GM18861 (cell line): ENCODE measurements around the gene CLC.
"Not testable (repeated sequence)": the region's sequence is repeated elsewhere in the genome, so short reads cannot be mapped to it uniquely, and the experiment has no call there.

Experiments used
- ATAC-seq: cut with Tn5 transposase; IDR thresholded peaks from one replicate; pipeline ENCODE4 v1.9.1; 2021; ENCODE audit not compliant: unreplicated experiment

Gene CLC

DNA sequence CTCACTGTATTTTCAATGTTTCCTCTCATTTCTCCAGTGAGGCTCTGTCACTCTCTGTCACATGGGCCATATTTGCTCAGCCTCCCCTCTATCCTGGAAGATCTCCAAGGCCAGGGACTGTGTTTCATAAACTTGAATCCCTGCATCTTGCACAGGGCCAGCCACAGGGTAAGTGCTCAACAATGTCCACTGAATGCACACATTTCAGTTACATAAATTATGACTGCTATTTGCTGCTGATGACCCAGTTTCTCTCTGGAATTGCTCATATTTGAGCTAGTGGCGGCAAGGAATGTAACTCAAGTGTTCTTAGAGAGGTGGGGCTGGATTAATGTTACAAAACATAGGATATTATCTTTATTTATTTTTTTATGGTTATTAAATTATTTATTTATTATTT, 6.1 kb downstream of the CLC start:
- no peak for ATAC-seq

DNA sequence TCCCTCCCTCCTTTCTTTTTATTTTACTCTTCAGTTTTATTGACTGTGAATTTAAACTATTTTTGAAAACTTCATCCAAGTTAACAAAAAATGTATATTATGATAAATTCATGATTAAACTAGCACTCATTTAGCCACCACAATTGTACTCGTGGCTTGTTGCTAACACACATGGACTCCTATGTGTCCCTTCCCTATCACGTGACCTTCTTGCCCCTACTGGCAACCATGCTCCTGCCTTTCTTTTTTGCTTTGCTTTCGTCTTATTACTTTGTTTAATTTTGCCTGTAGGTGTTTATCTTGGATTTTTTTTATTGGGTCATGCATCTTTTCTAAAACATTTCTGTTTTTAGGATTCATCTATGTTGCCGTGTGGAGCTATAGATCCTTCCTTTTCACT, 8.2 kb downstream of the CLC start:
- no peak for ATAC-seq

- ATAC-seq = no peak
These were observed 9.8 kb downstream of the CLC start for GRCh38 chr19:39728040-39728439.

GRCh38 chr19:39727070-39727800, 10.6 kb downstream of the CLC start:
- ATAC-seq = no peak

DNA sequence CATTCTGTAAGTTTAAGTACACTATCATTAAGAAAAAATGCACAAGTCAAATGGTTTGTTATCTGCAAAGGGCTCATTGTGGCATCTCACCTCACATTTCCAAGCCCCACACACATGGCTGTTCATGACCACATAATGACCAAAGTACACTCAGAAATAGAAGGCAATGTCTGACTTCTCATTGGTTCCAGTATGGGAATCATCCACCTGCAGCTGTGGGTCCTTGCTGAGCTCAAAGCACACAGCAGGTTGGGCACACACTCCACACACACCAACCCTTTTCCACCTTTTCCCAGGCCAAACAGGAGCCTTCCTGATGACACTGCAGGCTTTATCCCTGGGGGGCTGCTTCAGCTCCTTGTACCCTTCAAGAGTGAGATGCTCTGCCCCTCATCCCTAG, 11.8 kb downstream of the CLC start:
- ATAC-seq = no peak

DNA sequence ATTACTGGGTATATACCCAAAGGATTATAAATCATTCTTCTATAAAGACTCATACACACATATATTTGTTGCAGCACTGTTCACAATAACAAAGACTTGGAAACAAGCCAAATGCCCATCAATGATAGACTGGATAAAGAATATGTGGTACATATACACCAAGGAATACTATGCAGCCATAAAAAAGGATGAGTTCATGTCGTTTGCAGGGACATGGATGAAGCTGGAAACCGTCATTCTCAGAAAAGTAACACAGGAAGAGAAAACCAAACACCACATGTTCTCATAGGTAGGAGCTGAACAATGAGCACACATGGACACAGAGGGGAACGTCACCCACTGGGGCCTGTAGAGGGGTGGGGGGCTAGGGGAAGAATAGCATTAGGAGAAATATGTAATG, 17.7 kb downstream of the CLC start:
- not testable (repeated sequence) for ATAC-seq

- no peak for ATAC-seq
These were observed 27.4 kb downstream of the CLC start for GRCh38 chr19:39710333-39710890.

- ATAC-seq = no peak
These were observed 28.6 kb downstream of the CLC start for GRCh38 chr19:39709026-39709872.

DNA sequence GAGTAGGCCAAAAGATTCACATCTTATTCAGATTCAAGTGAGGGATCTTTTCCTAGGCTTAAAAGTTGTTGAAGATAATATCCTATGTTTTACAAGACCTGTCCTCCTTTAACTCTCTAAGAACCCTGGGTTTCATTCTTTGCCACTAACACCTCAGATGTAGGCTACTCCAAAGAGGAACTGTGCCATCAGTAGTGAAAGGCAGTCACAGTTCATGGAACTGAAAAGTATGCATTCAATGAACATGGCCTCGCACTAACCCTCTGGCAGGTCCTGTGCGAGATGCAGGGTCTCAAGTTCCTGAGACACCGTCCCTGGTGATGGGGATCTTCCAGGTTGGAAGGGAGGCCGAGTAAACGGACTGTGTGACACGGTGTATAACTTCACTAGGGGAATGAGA, 29.2 kb downstream of the CLC start:
- no peak for ATAC-seq

- no peak for ATAC-seq
These were observed 32.1 kb downstream of the CLC start for GRCh38 chr19:39705578-39706188.

GRCh38 chr19:39704181-39705044, 33.4 kb downstream of the CLC start, which contains the start of gene LGALS14:
LGALS14 (plus strand) TSS chr19:39704481; CDS start chr19:39704529, 48 bp downstream.
- ATAC-seq = no peak

- ATAC-seq = no peak
These were observed 36.5 kb downstream of the CLC start for GRCh38 chr19:39701291-39701690.

DNA sequence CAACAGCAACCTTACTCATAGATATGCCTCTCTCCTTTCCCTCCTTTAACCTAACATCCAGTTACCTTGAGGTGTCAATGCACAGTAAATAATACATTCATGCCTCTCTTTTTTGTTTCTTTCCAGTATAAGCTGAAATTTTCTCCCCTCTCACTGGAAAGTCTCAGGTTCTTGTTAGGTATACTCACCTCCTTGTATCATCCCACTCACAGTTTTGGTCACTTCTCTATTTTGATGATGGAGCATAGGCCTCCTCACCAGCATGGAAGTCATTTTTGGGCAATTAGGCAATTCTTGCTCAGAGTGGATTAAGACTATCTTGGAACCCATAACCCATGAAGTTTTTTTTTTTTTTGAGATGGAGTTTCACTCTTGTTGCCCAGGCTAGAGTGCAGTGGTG, 39.3 kb downstream of the CLC start:
- ATAC-seq = no peak

- ATAC-seq = no peak
These were observed 41.4 kb downstream of the CLC start for GRCh38 chr19:39696387-39696786.

GRCh38 chr19:39695759-39696158, 42.1 kb downstream of the CLC start:
- ATAC-seq = no peak

DNA sequence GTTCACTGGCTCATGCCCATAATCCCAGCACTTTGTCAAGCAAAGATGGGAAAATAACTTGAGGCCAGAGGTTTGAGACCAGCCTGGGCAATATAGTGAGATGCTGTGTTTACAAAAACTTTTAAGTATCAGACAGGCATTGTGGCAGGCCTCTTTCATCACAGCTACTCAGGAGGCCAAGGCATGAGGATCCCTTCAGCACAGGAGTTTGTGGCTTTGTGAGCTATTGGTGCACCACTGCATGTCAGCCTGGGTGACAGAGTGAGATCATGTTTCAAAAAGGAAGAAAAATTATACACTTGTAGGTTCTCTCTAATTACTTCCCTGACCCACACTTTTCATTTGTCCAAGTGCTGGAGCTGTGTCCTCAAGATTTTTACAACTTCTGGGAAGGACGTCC, 45.0 kb downstream of the CLC start:
- no peak for ATAC-seq

DNA sequence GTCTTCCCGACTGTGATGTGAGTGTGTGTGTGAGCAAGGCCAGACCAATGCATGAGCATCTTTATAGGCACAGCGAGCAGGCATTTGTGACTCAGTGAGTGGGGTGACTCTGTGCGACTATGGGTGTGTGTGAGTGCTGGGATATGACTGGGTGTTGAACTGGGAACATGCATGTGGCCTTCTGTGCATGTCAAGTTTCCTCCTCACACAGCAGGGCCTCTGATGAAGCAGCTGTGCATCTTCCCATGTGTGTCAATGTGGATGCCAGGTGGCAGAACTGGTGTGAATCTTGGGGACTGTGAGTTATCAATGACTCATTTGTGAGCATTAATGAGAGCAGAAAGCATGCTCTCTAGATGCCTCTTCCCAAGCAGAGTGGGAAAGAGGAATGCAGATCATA, 45.7 kb downstream of the CLC start:
- ATAC-seq = no peak

- ATAC-seq = not testable (repeated sequence)
These were observed 49.2 kb downstream of the CLC start for GRCh38 chr19:39688637-39689036.

DNA sequence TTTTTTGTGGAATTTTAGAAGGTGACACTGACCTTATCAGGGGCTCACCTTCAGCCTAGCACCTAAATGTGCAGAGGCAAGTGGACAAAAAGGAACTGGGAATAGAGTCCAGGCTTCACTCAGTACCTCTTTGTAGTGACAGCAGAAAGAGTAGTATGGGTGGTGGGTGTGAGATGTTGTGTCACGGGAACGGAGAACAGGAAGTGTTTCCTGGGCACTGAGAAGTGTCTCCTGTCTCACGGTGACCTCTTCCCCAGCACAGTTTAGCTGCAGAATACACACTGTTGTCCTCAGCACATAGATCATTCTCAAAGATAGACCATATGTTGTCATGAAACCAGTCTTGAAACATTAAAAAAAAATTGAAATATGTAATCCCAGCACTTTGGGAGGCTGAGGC, 51.1 kb downstream of the CLC start:
- no peak for ATAC-seq

GRCh38 chr19:39684267-39684666, 53.6 kb downstream of the CLC start:
- no peak for ATAC-seq

DNA sequence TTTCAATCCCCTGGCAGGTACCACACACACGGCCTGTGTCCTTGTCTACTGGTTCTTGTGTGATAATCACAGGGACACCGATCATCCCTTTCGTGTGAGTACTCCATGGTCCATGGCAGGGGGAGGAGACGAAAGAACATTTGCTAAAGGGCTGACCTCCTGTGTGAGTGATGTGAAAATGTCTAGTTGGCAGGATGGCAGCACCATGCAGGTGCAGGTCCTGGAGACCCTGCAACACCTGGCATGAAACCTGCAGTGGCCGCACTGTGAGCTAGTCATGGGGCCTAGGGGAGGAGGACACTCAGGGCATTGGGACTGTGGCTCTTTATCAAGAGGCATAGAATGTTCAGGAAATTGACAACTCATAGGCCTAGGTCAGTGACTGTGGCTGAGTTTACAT, 56.4 kb downstream of the CLC start:
- ATAC-seq = no peak
